Mucosa of descending colon (tissue), 3 donors: ENCODE results near the gene AKAP6. TPM values are rescaled to one million over a fixed set of nuclear protein-coding genes. Genes with fewer than 3 reads are reported as not detected.

Source experiments
- ATAC-seq: fragments of 200-7000 bp; cut with Tn5 transposase; one replicate; pipeline ENCODE4 v1.9.1; 2020; ENCODE audit warnings: mild to moderate bottlenecking, moderate library complexity
- DNase-seq, 3 donors: peaks; one replicate each; pipeline ENCODE4 v3.0.0-alpha.2; 2020
- H3K36me3 ChIP-seq: fragments of 200-600 bp; one replicate; pipeline ENCODE4 v1.8.0; 2021; ENCODE audit warnings: low read depth, mild to moderate bottlenecking
- H3K4me1 ChIP-seq: fragments of 200-600 bp; one replicate; pipeline ENCODE4 v1.8.0; 2021; ENCODE audit warnings: low read depth, mild to moderate bottlenecking
- H3K4me3 ChIP-seq: fragments of 200-600 bp; one replicate; pipeline ENCODE4 v1.8.0; 2021; ENCODE audit warnings: mild to moderate bottlenecking
- H3K9me3 ChIP-seq: fragments of 200-600 bp; one replicate; pipeline ENCODE4 v1.8.0; 2021; ENCODE audit warnings: mild to moderate bottlenecking
- CTCF ChIP-seq: fragments of 200-600 bp; IDR thresholded peaks from one replicate; pipeline ENCODE4 v1.8.0; 2022; ENCODE audit warnings: antibody characterized with exemption, mild to moderate bottlenecking
- intact Hi-C, 2 donors: fragments of 100-400 bp; cut with DNase I in 1 of 2; cut with micrococcal nuclease in 1 of 2; formaldehyde crosslinking; loops; one replicate each; pipeline versions ENCODE4 v1.11.0 to v1.11.1; 2022; cut with DNase I, micrococcal nuclease
- total RNA-seq, 3 donors: library from RNA; stranded (reverse); fragmentation: NEBNext Ultra II Directional in 2 of 3; extraction: Animal tissue kit (Norgen Biotek cat#: 25700) in 2 of 3; gene quantifications; one replicate each; pipeline versions ENCODE4 v1.2.1 to v1.2.4, GENCODE V29; 2021 to 2023
- donor health status: DM: no; HTN: no; CAD: no; lungs with moderate emphysema.
- donor health status: DM: no; HTN: no; CAD: no.
- donor health status: DM: no; HTN: yes; CAD: no.

AKAP6 gene
- total RNA-seq, 3 donors from 2014 or later = 4.2 to 30.8 (median 5.4) TPM

GRCh38 chr14:32412103-32412502 is 83.0 kb downstream of the AKAP6 start:
- no peak for TF ChIP-seq CTCF
- Histone ChIP-seq H3K36me3 (no peaks in the 10 kb centered on the region), H3K4me3 (no peak overlapping the region), H3K4me1 (no peaks in the 10 kb centered on the region), H3K9me3 (no peaks in the 10 kb centered on the region)
- no peak for DNase-seq
- no peak for ATAC-seq
- intact Hi-C loops = no loop called here

DNA sequence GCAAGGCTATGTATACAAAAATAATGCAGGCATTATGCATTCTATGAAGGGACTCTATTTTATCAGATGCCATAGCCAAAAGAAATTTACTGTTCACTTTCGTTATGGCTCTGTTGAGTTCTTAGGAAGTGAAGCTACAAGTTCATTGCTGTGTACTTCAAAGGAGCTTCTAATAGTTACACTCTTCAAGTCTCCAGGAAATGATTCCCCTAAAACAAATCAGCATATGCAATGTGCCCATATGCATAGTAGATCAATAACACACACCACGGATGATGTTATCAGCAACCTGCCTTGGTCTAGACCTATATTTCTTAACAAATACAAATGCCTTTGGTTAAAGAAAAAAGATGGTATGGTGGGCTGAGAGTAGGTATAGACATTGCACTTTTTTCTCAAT is 83.4 kb downstream of the AKAP6 start:
- Histone ChIP-seq H3K4me1 (no peaks in the 10 kb centered on the region), H3K9me3 (no peaks in the 10 kb centered on the region), H3K36me3 (no peaks in the 10 kb centered on the region), H3K4me3 (no peak overlapping the region)
- ATAC-seq = no peak
- TF ChIP-seq CTCF = no peak
- DNase-seq = no peak
- intact Hi-C loops = no loop called here

- DNase-seq (no peak), ATAC-seq (no peak)
- Histone ChIP-seq H3K4me3 (no peak overlapping the region), H3K4me1 (no peaks in the 10 kb centered on the region), H3K36me3 (no peaks in the 10 kb centered on the region), H3K9me3 (no peaks in the 10 kb centered on the region)
- intact Hi-C loops = no loop called here
- TF ChIP-seq CTCF = no peak
Observed at GRCh38 chr14:32413967-32414640, 85.0 kb downstream of the AKAP6 start.

- no peak for TF ChIP-seq CTCF
- H3K4me1 ChIP-seq = no peaks in the 10 kb centered on the region
- intact Hi-C loops = no loop called here
- DNase-seq = no peak
- H3K4me3 ChIP-seq = no peak overlapping the region
- no peak for ATAC-seq
- H3K9me3 ChIP-seq = no peaks in the 10 kb centered on the region
- H3K36me3 ChIP-seq = no peaks in the 10 kb centered on the region
Observed at GRCh38 chr14:32414808-32415255, 85.7 kb downstream of the AKAP6 start.

- peaks cover 4% of the 10 kb centered on the region for H3K9me3 ChIP-seq
- no peak overlapping the region for H3K4me3 ChIP-seq
- no peak for TF ChIP-seq CTCF
- no peaks in the 10 kb centered on the region for H3K36me3 ChIP-seq
- peak in 1 of 3 donors; percentile 48 for DNase-seq
- ATAC-seq = peak; percentile 45
- intact Hi-C loops = no loop called here
- no peaks in the 10 kb centered on the region for H3K4me1 ChIP-seq
Observed at GRCh38 chr14:32417956-32418552, 89.0 kb downstream of the AKAP6 start.
